AG04450 (cell line): ENCODE measurements around the gene SCNN1A. TPM values are rescaled to one million over a fixed set of nuclear protein-coding genes. Genes with fewer than 3 reads are reported as not detected.

Experiments used
- CTCF ChIA-PET: fragments of 300-600, 350-600 bp; formaldehyde crosslinking; extraction: SDS; loops from one replicate; lab custom pipeline; 2022; ENCODE audit warnings: antibody characterized with exemption, inconsistent platforms; lab: Charles Lee
- POLR2A ChIA-PET: fragments of 350-600 bp; formaldehyde crosslinking; extraction: SDS; loops from one replicate; lab custom pipeline; 2021; ENCODE audit warnings: antibody characterized with exemption, inconsistent platforms; lab: Yijun Ruan, JAX
- DNase-seq: peaks from one replicate; pipeline ENCODE4 v3.0.0-alpha.2; 2011; ENCODE audit warnings: low read depth, low spot score
- H3K27ac ChIP-seq: one replicate; pipeline ENCODE4 v1.5.1; 2012; ENCODE audit warnings: low read depth, low read length, control low read depth
- H3K27me3 ChIP-seq: one replicate; pipeline ENCODE4 v1.6.0; 2012; ENCODE audit warnings: low read length; ENCODE audit not compliant: control insufficient read depth, insufficient read depth
- H3K4me3 ChIP-seq: 2 replicates; pipeline ENCODE4 v1.5.1; 2011; ENCODE audit warnings: mild to moderate bottlenecking, low read depth, low read length, control low read depth
- H3K9me3 ChIP-seq: 2 replicates; pipeline ENCODE4 v1.5.1; 2012; ENCODE audit warnings: low read length; ENCODE audit not compliant: control insufficient read depth, insufficient read depth
- polyA plus RNA-seq: library from polyadenylated mRNA; depleted of rRNA; stranded (reverse); fragments of >200 nt; gene quantifications from 2 replicates; pipeline ENCODE4 v1.2.3, GENCODE V29; 2011
- TF ChIP-seq, protein P1 (sequence below): IDR thresholded peaks from 2 replicates; pipeline ENCODE4 v1.5.1; 2011; ENCODE audit warnings: low read depth, low read length, control low read depth, inconsistent platforms

Gene SCNN1A
- polyA plus RNA-seq, 1 experiment, result 0.26 TPM

DNA sequence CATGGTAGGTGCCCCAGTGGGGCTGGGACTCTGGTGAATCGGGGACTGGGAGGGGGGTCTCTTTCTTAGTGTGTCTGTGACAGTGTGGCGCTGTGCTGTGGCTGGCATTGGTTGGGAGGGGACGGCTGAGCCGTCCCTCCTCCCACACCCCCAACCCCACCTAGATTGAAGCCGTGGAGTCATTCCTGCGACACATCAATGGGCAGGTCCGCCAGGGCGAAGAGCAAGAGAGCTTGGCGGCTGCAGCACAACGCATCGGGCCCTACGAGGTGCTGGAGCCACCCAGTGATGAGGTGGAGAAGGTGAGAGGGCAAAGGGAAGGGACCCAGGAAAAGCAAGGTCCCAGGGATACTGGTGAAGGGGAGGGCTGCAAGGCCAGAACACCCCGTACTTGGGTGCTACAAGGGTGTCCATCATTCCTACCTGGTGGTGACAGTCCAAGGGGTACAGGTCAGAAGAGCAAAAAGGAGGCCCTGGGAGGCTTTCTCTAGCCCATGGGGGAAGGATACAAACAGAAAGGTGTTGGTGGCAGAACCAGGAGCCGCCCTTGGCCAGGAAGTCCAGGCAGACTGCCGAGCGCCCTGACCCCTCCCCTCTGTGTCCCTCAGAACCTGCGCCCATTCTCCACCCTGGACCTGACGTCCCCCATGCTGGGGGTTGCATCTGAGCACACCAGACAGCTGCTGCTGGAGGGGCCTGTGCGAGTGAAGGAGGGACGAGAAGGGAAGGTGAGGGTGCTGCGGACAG, 57.5 kb downstream of the SCNN1A start:
- DNase-seq, result no peak
- ChIA-PET POLR2A (interaction anchor here (1.0 kb wide), 1 partner anchor 24 kb away, joined by 3 read pairs; the partner anchor contains the start of gene TNFRSF1A), CTCF (interaction anchor here (1.2 kb wide), 1 partner anchor 147 kb away, joined by 3 read pairs; no protein-coding TSS in a partner anchor)
- Histone ChIP-seq H3K4me3 (no peak overlapping the region), H3K27ac (no peak overlapping the region), H3K27me3 (no peaks in the 10 kb centered on the region), H3K9me3 (no peaks in the 10 kb centered on the region; the same call in 1 of the 2 replicates)
- TF ChIP-seq, protein P1, sequence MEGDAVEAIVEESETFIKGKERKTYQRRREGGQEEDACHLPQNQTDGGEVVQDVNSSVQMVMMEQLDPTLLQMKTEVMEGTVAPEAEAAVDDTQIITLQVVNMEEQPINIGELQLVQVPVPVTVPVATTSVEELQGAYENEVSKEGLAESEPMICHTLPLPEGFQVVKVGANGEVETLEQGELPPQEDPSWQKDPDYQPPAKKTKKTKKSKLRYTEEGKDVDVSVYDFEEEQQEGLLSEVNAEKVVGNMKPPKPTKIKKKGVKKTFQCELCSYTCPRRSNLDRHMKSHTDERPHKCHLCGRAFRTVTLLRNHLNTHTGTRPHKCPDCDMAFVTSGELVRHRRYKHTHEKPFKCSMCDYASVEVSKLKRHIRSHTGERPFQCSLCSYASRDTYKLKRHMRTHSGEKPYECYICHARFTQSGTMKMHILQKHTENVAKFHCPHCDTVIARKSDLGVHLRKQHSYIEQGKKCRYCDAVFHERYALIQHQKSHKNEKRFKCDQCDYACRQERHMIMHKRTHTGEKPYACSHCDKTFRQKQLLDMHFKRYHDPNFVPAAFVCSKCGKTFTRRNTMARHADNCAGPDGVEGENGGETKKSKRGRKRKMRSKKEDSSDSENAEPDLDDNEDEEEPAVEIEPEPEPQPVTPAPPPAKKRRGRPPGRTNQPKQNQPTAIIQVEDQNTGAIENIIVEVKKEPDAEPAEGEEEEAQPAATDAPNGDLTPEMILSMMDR, result no peak

DNA sequence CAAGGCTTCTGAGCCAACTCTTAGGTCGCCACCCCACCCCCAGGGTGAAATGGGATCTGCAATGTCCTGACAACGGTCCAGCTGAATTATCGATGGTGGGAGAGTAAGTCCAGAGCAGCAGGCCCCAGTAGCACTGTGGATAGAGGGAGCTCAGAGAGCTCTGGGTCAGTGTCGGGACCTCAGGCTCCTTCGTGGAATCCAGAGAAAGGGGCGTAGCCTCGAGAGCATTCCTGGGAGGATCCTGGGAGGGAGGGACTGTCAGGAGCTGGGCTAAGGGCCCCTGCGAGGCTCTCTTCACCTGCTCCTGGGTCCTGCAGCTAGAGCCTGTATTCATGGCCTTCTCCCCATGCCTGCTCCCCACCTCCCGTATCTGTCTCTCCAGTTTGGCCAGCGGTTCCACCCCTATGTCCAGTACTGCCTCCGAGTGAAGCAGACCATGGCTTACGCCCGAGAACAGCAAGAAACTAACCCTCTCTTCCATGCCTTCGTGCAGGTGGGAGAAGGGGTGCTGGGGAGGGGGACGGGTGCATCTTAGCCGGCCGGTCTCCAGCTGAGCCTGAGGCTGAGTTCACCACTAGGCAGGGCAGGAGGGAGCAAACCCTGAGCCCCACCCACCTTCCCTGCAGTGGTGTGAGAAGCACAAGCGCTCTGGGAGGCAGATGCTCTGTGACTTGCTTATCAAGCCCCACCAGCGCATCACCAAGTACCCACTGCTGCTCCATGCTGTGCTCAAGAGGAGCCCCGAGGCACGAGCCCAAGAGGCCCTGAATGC, 58.3 kb downstream of the SCNN1A start:
- no peak for DNase-seq
- Histone ChIP-seq H3K9me3 (no peaks in the 10 kb centered on the region; the same call in 1 of the 2 replicates), H3K27me3 (no peaks in the 10 kb centered on the region), H3K4me3 (no peak overlapping the region), H3K27ac (no peak overlapping the region)
- CTCF ChIA-PET, result no interaction called here
- POLR2A ChIA-PET, result interaction anchor here (1.0 kb wide), 1 partner anchor 25 kb away, joined by 3 read pairs; the partner anchor contains the start of gene TNFRSF1A
- TF ChIP-seq, protein P1, result no peak

DNA sequence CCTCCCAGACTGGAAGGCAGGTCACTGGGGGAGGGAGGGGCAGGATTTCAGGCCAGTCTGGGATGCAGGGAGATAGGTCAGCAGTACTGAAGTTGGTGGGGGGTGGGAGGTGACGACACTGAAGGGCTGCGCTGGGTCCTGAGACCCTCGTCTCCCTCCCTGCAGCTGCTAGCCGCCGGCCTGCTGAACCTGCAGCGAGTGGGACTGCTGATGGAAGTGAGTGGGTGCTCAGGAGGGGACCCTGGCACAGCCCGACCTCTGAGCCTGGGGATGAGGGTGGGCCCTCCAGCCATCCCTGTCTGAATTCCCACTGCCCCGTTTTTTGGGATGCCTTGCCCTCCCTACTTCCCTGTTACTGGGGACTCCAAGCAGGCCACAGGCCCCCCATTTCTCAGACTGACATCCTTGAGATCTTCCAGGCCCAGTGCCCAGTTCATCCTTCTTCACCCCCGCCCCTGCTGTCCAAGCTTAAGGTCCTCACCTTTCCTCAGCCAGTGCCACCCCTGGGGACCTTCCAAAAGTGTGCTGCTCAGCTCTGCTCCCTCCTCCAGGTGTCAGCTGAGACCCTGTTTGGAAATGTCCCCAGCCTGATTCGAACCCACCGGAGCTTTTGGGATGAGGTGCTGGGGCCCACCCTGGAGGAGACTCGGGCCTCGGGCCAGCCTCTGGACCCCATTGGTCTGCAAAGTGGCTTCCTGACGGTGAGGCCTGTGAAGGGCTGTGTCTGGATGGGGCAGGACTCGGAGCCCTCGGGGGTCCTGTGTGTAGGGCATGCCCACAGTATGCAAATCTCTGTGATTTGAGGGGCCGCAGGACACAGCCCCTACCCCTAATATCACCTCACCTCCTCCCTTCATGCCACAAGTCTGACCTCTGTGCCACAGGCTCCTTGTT, 59.4 kb downstream of the SCNN1A start:
- CTCF ChIA-PET, result interaction anchor here (1.1 kb wide), 1 partner anchor 327 kb away, joined by 5 read pairs; no protein-coding TSS in a partner anchor
- POLR2A ChIA-PET, result no interaction called here
- Histone ChIP-seq H3K27ac (no peak overlapping the region), H3K9me3 (no peaks in the 10 kb centered on the region; the same call in 1 of the 2 replicates), H3K27me3 (no peaks in the 10 kb centered on the region), H3K4me3 (no peak overlapping the region)
- no peak for DNase-seq
- TF ChIP-seq, protein P1, result no peak

DNA sequence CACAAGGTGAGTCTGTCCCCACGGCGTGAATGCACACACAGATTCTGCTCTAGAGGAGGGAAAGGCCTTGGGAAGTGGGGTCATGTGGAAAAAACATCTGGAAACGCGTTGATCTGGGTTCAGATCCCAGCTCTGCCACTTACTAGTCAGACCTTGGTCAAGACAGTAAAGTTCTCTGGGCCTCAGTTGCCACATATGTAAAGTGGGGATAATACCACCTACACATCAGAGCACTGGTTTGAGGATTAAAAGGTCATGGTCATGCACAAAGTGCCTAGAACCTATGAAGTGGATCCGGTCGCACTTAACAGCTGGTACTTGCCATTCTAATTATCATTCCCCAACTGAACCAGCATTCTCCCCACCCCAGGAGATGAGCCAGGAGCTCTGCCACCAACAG, 60.2 kb downstream of the SCNN1A start:
- no peaks in the 10 kb centered on the region; the same call in 1 of the 2 replicates for H3K9me3 ChIP-seq
- no peak for DNase-seq
- peaks cover 3% of the 10 kb centered on the region for H3K27me3 ChIP-seq
- TF ChIP-seq, protein P1, result no peak
- POLR2A ChIA-PET, result no interaction called here
- H3K4me3 ChIP-seq, result no peak overlapping the region
- no peak overlapping the region for H3K27ac ChIP-seq
- CTCF ChIA-PET, result interaction anchor here (0.6 to 1.1 kb wide), 2 partner anchors 224 to 327 kb away, joined by 3 to 5 read pairs; no protein-coding TSS in a partner anchor
